ENCODE results near the gene GBX2. TPM values are rescaled to one million over a fixed set of nuclear protein-coding genes. Genes with fewer than 3 reads are reported as not detected.

GBX2 gene
- total and polyA plus RNA-seq, 5 donors from 2014 or later = not detected

DNA sequence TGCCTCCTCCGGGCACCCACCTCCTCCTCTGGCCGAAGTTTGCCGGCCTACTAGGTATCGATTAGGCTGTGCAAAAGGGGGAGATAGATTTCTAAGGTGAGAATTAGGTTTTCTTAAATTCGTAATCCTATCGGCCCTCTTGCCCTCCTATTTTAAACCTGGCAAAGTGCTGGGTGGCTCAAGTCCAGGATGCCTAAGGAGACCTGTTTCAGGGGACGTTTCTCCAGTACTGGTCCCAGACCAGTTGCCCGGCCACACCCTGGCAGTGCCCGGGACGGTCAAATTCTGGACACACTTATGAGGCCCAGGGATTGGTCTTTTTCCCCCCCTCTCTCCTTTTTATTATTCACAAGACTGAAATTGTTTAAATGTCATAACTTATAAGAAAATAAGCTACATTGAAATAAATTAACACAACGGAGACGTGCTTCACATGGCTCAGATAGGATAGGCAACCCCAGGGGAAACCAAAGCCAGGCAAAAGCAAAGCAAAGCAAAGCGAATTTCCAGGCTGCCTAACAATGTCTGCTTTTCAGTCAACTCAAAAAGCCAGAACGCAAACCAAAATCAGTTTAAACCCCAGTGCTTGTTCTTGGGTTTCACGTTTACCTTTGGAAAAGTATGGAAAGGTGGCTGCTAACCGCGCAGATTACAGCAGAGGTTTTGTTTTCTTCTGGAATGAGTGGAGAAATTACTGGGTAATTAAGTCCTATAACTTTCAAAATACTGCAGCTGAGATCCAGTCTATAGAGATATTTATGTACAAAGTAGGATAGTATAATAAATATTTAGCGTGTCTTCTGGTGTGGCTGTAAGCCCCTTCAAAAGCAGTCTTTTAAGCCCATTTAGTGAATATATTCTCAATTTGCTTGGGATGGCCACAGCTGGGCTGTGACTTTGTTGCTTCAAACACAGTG is 3.0 kb downstream of the GBX2 start:
- no peak overlapping the region for H3K27ac ChIP-seq (ENCODE audit: insufficient read depth, low read length, poor library complexity, severe bottlenecking)
- H3K27ac Mint-ChIP-seq = peak overlapping the region in 1 of 3 donors; percentile 26
- ATAC-seq (ENCODE audit: low read depth in 2 of 2) (no peak), DNase-seq (no peak)
- H3K4me1 Mint-ChIP-seq = peaks cover 0 to 10% (median 0%) of the 10 kb centered on the region in 4 donors
- no peak overlapping the region for H3K4me3 Mint-ChIP-seq
- H3K9me3 ChIP-seq (ENCODE audit: control insufficient read depth in 2 of 2, low read length in 2 of 2) = no peaks in the 10 kb centered on the region
- no peak overlapping the region for H3K4me3 ChIP-seq (ENCODE audit: low read depth, low read length)
- no peaks in the 10 kb centered on the region for H3K4me1 ChIP-seq (ENCODE audit: control insufficient read depth, insufficient read depth, low read length, poor library complexity, severe bottlenecking)
- no peaks in the 10 kb centered on the region for H3K36me3 Mint-ChIP-seq
- peaks cover 63% of the 10 kb centered on the region for H3K27me3 Mint-ChIP-seq
- H3K36me3 ChIP-seq (ENCODE audit: control insufficient read depth, insufficient read depth, low read length) = no peaks in the 10 kb centered on the region
- H3K27me3 ChIP-seq (ENCODE audit: control insufficient read depth, insufficient read depth, low read length) = peaks cover 4% of the 10 kb centered on the region
- peaks cover 0 to 3% (median 0%) of the 10 kb centered on the region in 7 donors for H3K9me3 Mint-ChIP-seq

DNA sequence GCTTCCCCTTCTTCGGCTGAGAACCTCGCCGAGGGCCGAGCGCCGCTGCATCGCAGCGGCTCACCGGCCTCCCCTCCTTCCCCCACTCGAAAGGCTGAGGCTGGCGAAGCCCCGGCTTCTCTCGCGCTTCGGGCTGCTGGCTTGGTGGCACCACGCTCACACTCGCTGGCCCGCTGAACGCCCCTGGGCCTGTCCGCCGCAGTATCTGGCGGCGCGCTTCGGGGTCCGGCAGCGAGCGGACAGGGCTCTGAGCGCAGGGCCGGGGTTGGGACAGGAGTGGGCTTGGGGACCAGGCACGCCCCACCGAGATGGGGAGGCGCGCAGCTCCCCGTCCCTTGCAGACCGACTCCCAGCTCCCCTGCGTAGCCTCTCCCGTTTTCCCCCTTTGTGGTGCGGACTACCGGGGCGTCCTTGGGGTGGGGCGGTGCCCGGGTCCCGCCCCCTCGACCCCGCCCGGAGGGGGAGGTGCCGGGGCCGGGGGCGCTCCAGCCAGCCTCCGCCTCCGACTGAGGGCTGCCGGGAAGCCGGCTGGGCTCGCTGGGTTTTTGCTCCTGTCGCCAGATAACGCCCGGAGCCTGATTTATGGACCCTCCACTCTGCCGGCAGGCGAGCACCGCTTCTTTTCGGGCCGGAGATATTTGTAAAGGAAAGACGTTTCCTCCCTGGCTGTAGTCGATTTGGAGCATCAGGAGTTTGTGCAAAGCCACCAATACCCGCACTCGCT is 3.8 kb downstream of the GBX2 start:
- Mint-ChIP-seq H3K27ac (no peak overlapping the region), H3K9me3 (peaks cover 0 to 2% (median 0%) of the 10 kb centered on the region in 7 donors), H3K4me1 (peaks cover 0 to 10% (median 0%) of the 10 kb centered on the region in 4 donors), H3K27me3 (peaks cover 55% of the 10 kb centered on the region), H3K4me3 (no peak overlapping the region), H3K36me3 (no peaks in the 10 kb centered on the region)
- no peak for ATAC-seq (ENCODE audit: low read depth in 2 of 2)
- no peak overlapping the region for H3K4me3 ChIP-seq (ENCODE audit: low read depth, low read length)
- no peaks in the 10 kb centered on the region for H3K4me1 ChIP-seq (ENCODE audit: control insufficient read depth, insufficient read depth, low read length, poor library complexity, severe bottlenecking)
- no peaks in the 10 kb centered on the region for H3K36me3 ChIP-seq (ENCODE audit: control insufficient read depth, insufficient read depth, low read length)
- no peak overlapping the region for H3K27ac ChIP-seq (ENCODE audit: insufficient read depth, low read length, poor library complexity, severe bottlenecking)
- no peaks in the 10 kb centered on the region for H3K9me3 ChIP-seq (ENCODE audit: control insufficient read depth in 2 of 2, low read length in 2 of 2)
- no peak for DNase-seq
- H3K27me3 ChIP-seq (ENCODE audit: control insufficient read depth, insufficient read depth, low read length) = no peaks in the 10 kb centered on the region

GRCh38 chr2:236163471-236164200 is 4.5 kb downstream of the GBX2 start:
- ATAC-seq (ENCODE audit: low read depth in 2 of 2) = no peak
- DNase-seq = no peak
- Mint-ChIP-seq H3K27me3 (peaks cover 48% of the 10 kb centered on the region), H3K36me3 (no peaks in the 10 kb centered on the region), H3K4me3 (no peak overlapping the region), H3K9me3 (peaks cover 0 to 2% (median 0%) of the 10 kb centered on the region in 7 donors), H3K27ac (no peak overlapping the region), H3K4me1 (peaks cover 0 to 10% (median 0%) of the 10 kb centered on the region in 4 donors)
- no peak overlapping the region for H3K4me3 ChIP-seq (ENCODE audit: low read depth, low read length)
- H3K36me3 ChIP-seq (ENCODE audit: control insufficient read depth, insufficient read depth, low read length) = no peaks in the 10 kb centered on the region
- no peak overlapping the region for H3K27ac ChIP-seq (ENCODE audit: insufficient read depth, low read length, poor library complexity, severe bottlenecking)
- H3K4me1 ChIP-seq (ENCODE audit: control insufficient read depth, insufficient read depth, low read length, poor library complexity, severe bottlenecking) = no peaks in the 10 kb centered on the region
- no peaks in the 10 kb centered on the region for H3K9me3 ChIP-seq (ENCODE audit: control insufficient read depth in 2 of 2, low read length in 2 of 2)
- H3K27me3 ChIP-seq (ENCODE audit: control insufficient read depth, insufficient read depth, low read length) = no peaks in the 10 kb centered on the region

- H3K36me3 Mint-ChIP-seq = no peaks in the 10 kb centered on the region
- H3K27me3 ChIP-seq (ENCODE audit: control insufficient read depth, insufficient read depth, low read length) = no peaks in the 10 kb centered on the region
- H3K27ac ChIP-seq (ENCODE audit: insufficient read depth, low read length, poor library complexity, severe bottlenecking) = no peak overlapping the region
Measured at GRCh38 chr2:236162882-236163470, 5.2 kb downstream of the GBX2 start.

DNA sequence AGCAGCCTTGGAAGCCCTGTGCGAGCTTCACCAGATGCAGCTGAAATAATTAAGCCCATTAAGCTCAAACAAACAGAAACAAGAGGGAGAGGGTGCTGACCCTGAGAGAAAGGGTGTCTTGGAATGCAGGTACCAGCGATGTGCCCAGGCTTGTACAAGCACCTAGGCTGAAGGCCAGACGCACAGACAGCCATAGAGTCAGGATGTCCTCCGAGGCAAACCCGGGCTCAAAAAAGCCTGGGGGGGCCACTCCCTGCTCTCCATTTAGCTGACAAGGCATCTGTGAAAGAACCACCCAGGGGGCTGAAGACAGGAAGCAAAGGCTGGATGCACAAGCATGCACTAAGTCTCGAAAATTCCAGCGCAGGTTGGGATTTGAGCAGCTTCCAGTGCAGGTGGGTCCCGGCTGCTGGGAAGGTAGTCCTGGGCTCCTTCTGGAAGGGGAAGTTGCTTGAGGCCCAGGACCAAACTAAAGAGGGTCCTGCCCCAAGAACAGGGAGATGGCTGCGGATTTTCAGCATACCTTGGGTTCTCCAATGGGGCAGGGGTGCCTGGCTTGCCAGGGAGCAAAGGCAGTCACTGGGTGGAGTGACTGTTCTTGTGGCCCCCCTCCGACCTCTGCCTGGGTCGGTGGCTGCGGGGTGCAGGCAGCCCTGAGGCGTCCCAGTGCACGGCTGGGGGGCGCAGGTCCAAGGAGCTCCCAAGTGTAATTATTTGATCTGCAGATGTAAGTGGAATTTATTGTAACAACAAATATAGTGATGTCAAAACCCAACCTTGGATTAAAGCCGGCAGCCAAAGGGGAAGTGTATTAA is 5.9 kb downstream of the GBX2 start:
- Histone ChIP-seq H3K4me3 (ENCODE audit: low read depth, low read length) (no peak overlapping the region), H3K36me3 (ENCODE audit: control insufficient read depth, insufficient read depth, low read length) (no peaks in the 10 kb centered on the region), H3K27me3 (ENCODE audit: control insufficient read depth, insufficient read depth, low read length) (no peaks in the 10 kb centered on the region), H3K27ac (ENCODE audit: insufficient read depth, low read length, poor library complexity, severe bottlenecking) (no peak overlapping the region), H3K4me1 (ENCODE audit: control insufficient read depth, insufficient read depth, low read length, poor library complexity, severe bottlenecking) (no peaks in the 10 kb centered on the region), H3K9me3 (ENCODE audit: control insufficient read depth in 2 of 2, low read length in 2 of 2) (no peaks in the 10 kb centered on the region)
- Mint-ChIP-seq H3K4me3 (no peak overlapping the region), H3K27ac (no peak overlapping the region), H3K4me1 (peaks cover 0 to 11% (median 0%) of the 10 kb centered on the region in 4 donors), H3K36me3 (no peaks in the 10 kb centered on the region), H3K9me3 (peaks cover 0 to 5% (median 0%) of the 10 kb centered on the region in 7 donors), H3K27me3 (peaks cover 62% of the 10 kb centered on the region)
- ATAC-seq (ENCODE audit: low read depth in 2 of 2) (no peak), DNase-seq (no peak)

More at GRCh38 chr2:236162882-236163470, 5.2 kb downstream of the GBX2 start:
- H3K4me3 ChIP-seq (ENCODE audit: low read depth, low read length) = no peak overlapping the region
- Mint-ChIP-seq H3K9me3 (peaks cover 0 to 5% (median 0%) of the 10 kb centered on the region in 7 donors), H3K27ac (no peak overlapping the region), H3K27me3 (peaks cover 55% of the 10 kb centered on the region), H3K4me3 (no peak overlapping the region), H3K4me1 (peaks cover 0 to 11% (median 0%) of the 10 kb centered on the region in 4 donors)
- no peaks in the 10 kb centered on the region for H3K9me3 ChIP-seq (ENCODE audit: control insufficient read depth in 2 of 2, low read length in 2 of 2)
- DNase-seq (no peak), ATAC-seq (ENCODE audit: low read depth in 2 of 2) (no peak)
- H3K36me3 ChIP-seq (ENCODE audit: control insufficient read depth, insufficient read depth, low read length) = no peaks in the 10 kb centered on the region
- H3K4me1 ChIP-seq (ENCODE audit: control insufficient read depth, insufficient read depth, low read length, poor library complexity, severe bottlenecking) = no peaks in the 10 kb centered on the region

DNA sequence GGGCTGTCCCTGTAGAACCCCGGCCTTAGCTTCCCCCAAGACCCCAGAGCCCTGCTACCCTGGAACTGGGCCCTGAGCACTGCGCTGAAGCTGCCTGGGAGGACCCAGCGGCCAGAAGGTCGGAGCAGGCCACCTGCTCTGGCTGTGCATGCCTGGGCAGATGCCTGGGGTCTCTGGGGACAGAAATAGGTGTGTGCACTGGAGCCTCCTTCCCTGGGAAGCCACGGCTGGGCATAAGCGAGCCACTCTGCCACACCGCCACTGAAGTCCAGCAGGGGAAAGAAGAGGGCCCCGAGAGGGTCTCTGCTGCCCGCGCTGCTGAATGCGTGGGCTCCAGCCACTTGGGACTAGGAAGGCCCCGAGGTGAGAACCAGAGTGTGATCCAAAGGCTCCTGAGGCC is 6.7 kb downstream of the GBX2 start:
- Histone ChIP-seq H3K4me1 (ENCODE audit: control insufficient read depth, insufficient read depth, low read length, poor library complexity, severe bottlenecking) (no peaks in the 10 kb centered on the region), H3K9me3 (ENCODE audit: control insufficient read depth in 2 of 2, low read length in 2 of 2) (no peaks in the 10 kb centered on the region), H3K27me3 (ENCODE audit: control insufficient read depth, insufficient read depth, low read length) (no peaks in the 10 kb centered on the region), H3K27ac (ENCODE audit: insufficient read depth, low read length, poor library complexity, severe bottlenecking) (no peak overlapping the region), H3K36me3 (ENCODE audit: control insufficient read depth, insufficient read depth, low read length) (no peaks in the 10 kb centered on the region), H3K4me3 (ENCODE audit: low read depth, low read length) (no peak overlapping the region)
- ATAC-seq (ENCODE audit: low read depth in 2 of 2) (no peak), DNase-seq (no peak)
- no peak overlapping the region for H3K27ac Mint-ChIP-seq
- H3K36me3 Mint-ChIP-seq = no peaks in the 10 kb centered on the region
- peaks cover 0 to 5% (median 0%) of the 10 kb centered on the region in 7 donors for H3K9me3 Mint-ChIP-seq
- H3K4me3 Mint-ChIP-seq = no peak overlapping the region
- peaks cover 0 to 8% (median 0%) of the 10 kb centered on the region in 4 donors for H3K4me1 Mint-ChIP-seq
- peaks cover 58% of the 10 kb centered on the region for H3K27me3 Mint-ChIP-seq
